Central memory CD4-positive, alpha-beta T cell (primary cell): ENCODE data around the gene ADAMTS17.

ENCODE experiments used
- DNase-seq: peaks from one replicate; pipeline ENCODE4 v3.0.0; 2022

The ADAMTS17 gene

DNA sequence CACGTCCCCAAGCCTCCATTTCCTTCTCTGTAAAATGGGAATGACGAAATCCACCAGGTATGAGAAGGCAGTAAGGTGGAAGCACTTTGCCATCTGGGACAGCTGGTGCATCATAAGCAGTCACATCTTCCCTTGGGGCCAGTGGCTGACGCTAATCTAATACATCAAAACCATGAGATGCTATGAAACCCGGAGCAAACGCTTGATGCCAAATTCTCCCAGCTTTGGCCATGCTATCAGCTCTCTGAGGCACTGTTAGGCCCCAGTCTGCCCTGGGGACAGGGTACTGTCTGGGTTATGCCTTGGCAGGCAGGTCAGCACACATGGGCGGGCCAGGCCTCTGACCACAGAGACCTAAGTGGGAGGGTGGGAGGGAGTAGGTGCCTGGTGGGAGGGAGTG is 66.1 kb downstream of the ADAMTS17 start:
- no peak for DNase-seq

DNA sequence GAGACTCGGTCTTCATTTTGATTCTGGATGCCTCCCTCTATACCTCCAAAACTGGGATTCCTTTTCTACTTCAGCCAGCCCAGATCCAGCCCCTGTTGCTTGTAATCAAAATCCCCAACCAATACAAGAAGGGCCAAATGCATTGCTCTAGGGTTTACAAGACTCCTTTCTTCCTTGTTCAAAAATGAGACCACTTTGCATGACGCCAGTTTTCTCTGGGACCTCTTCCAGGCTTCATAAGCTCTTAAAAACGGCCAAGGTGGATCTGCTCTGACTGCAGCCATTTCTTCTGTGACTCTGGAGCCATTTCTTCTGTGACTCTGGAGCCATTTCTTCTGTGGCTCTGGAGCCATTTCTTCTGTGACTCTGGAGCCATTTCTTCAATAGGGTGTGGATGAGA is 71.9 kb downstream of the ADAMTS17 start:
- DNase-seq: no peak

- no peak for DNase-seq
Observed at GRCh38 chr15:100266166-100266565, 75.6 kb downstream of the ADAMTS17 start.

- no peak for DNase-seq
Observed at GRCh38 chr15:100265641-100266035, 76.1 kb downstream of the ADAMTS17 start.

GRCh38 chr15:100264994-100265640 is 76.7 kb downstream of the ADAMTS17 start:
- no peak for DNase-seq

DNA sequence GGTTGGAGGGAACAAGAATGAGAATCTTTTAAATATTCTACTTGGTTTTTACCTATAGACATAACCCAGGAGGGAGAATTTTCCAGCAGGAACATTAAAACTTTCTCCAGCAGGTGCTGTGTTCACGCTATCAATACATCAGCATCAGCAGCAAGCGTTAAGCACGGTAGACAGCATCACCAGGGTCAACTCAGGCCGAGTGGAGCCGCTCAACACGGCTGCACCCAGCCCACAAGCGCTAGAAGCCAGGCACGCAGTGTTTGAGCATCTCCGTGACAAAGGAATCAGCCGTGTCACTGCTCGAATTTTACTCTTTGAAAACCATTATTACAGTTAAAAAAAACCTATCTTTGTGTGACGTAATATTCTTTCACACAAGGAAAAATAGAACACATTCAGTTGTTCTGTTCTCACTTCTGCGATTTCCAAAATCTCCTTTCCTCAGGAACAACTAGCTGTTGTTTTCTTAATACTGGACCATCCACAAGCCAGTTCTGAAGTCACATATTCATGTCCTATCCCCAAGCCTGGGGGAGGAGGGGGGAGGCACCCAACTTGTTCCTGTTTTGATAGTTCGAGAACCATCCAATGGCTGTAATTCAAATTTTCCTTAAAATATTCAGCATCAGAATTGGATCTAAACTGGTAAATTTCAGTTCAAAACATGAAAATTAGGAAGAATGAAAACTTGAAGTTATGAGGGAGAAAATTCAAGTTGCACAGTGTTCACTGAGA is 77.9 kb downstream of the ADAMTS17 start:
- DNase-seq: no peak

GRCh38 chr15:100263031-100263430 is 78.7 kb downstream of the ADAMTS17 start:
- DNase-seq: no peak

- DNase-seq: no peak
Observed at GRCh38 chr15:100261302-100262240, 80.2 kb downstream of the ADAMTS17 start.

DNA sequence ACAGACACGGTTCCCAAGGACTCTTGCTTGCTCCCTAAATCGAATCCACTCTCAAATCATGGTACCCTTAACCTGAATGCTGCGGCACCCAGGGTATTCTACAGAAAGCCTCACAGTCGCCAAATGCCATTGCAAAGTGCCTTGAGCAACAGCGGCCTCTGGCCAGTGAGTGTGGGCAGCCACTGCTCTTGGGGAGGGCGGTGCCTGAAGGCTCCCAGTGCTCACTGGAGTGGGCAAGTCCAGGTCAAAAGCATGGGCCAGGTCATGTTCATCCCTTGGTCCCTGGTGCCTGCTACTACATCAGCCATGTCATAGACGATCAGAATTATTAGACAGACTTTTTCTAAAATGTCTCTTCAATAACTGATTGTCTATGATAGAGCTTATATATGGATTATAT is 82.5 kb downstream of the ADAMTS17 start:
- no peak for DNase-seq

DNA sequence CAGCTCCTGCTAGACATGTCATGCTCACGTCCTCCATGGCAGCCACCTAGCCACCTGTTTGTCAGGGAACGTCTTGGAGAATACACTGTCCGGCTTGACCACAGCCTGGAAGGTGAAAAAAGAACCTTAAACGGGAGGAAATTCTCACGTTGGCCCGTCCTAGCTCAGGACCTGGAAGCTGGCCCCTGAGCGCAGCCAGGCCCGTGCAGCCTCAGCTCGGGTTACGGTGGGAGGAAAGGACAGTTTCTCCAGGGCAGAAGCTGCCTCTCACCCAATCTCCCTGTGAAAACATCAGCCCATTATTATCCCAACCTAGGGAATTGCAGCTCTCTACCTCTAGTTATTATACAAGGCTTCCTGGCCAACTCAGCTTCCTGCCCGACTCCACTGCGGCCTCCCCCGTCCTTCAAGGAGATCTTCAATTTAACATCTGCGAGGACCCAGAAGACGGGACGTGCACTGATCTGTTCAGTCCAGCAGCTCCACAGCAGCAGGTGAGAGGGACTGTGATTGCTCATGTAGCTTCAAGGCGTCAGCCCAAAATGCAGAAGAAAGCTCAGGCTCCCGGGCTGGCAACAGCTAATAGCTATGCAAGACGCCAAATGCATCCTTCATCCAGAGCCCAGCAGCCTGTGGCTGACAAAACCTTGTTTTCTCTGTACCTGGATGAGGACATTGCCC is 84.7 kb downstream of the ADAMTS17 start:
- DNase-seq: no peak

- no peak for DNase-seq
Observed at GRCh38 chr15:100256101-100256969, 85.4 kb downstream of the ADAMTS17 start.

- DNase-seq: no peak
Observed at GRCh38 chr15:100255644-100256043, 86.1 kb downstream of the ADAMTS17 start.

DNA sequence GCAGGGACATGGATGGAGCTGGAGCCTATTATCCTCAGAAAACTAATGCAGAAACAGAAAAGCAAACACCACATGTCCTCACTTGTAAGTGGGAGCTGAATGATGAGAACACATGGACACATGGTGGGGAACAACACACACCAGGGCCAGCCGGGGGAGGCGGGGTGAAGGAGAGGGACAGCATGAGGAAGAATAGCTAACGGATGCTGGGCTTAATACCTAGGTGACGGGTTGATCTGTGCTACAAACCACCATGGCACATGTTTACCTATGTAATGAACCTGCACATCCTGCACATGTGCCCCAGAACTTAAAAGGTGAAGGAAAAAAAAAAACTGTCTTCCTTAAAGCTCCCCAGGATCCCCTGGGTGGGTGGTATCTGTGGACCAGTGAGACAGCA is 87.1 kb downstream of the ADAMTS17 start:
- DNase-seq: no peak

GRCh38 chr15:100254285-100254684 is 87.5 kb downstream of the ADAMTS17 start:
- no peak for DNase-seq

GRCh38 chr15:100253640-100254039 is 88.1 kb downstream of the ADAMTS17 start:
- no peak for DNase-seq

DNA sequence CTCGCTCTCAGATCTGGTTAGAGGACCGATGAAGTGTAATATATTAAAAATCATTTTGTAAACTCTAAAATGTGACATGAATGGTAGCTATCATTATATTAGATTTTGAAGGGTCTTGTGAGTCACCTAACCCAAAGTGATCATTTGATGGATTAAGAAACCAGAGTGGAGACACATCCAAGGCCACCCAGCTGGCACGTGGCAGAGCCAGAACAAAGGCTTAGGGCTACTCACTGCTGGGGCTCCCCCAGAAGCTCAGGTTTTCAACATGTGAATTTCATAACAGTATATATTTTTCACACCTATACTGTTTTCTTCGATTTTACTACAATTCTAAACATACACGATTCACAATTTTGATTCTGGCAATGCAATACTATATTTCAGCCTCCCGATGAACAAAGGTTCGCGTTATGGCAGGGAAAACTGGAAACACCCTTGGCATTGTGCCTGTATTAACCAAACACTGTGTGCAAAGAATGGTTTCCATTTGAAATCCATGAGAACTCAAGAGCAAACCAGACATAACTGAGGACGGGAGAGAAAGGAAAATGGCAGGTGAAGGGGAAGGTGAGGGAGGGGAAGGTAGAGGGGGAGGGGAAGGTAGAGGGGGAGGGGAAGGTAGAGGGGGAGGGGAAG is 88.9 kb downstream of the ADAMTS17 start:
- DNase-seq: no peak

GRCh38 chr15:100252359-100252758 is 89.4 kb downstream of the ADAMTS17 start:
- DNase-seq: no peak

- DNase-seq: no peak
Observed at GRCh38 chr15:100250176-100250800, 91.5 kb downstream of the ADAMTS17 start.

GRCh38 chr15:100249096-100249815 is 92.5 kb downstream of the ADAMTS17 start:
- no peak for DNase-seq

GRCh38 chr15:100248236-100248635 is 93.5 kb downstream of the ADAMTS17 start:
- no peak for DNase-seq
